GM12864 (cell line): ENCODE data around the gene ULK4.
"Not testable (repeated sequence)": the region's sequence is repeated elsewhere in the genome, so short reads cannot be mapped to it uniquely, and the experiment has no call there.

Experiments
- DNase-seq: peaks from one replicate; pipeline ENCODE4 v3.0.0-alpha.2; 2011; ENCODE audit warnings: low read depth
- H3K4me3 ChIP-seq: 2 replicates; pipeline ENCODE4 v1.5.1; 2011; ENCODE audit warnings: mild to moderate bottlenecking, low read depth, low read length, control low read depth
- TF ChIP-seq, protein P1 (sequence below): IDR thresholded peaks from 2 replicates; pipeline ENCODE4 v1.5.1; 2011; ENCODE audit warnings: low read depth, mild to moderate bottlenecking, moderate library complexity, low read length, control low read depth, inconsistent platforms; ENCODE audit errors: missing control alignments

Gene ULK4

DNA sequence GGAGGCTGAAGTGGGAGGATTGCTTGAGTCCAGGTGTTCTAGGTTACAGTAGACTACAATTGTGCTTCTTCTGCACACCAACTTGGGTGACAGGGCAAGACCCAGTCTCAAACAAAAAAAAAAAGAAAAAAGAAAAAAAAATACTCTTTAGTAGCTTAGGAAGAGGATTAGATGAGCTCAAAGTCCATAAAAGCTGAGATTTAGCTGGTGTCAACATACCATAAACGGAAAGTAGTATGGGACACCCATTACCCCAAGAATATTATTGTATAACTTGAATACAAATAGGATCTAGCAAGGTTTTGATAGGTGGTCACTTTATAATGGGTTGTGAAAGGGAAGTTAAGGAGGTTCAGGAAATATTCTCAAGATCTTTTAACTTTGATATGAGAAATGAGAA is 38.0 kb upstream of the ULK4 start:
- no peak for DNase-seq
- no peak overlapping the region for H3K4me3 ChIP-seq
- TF ChIP-seq, protein P1, sequence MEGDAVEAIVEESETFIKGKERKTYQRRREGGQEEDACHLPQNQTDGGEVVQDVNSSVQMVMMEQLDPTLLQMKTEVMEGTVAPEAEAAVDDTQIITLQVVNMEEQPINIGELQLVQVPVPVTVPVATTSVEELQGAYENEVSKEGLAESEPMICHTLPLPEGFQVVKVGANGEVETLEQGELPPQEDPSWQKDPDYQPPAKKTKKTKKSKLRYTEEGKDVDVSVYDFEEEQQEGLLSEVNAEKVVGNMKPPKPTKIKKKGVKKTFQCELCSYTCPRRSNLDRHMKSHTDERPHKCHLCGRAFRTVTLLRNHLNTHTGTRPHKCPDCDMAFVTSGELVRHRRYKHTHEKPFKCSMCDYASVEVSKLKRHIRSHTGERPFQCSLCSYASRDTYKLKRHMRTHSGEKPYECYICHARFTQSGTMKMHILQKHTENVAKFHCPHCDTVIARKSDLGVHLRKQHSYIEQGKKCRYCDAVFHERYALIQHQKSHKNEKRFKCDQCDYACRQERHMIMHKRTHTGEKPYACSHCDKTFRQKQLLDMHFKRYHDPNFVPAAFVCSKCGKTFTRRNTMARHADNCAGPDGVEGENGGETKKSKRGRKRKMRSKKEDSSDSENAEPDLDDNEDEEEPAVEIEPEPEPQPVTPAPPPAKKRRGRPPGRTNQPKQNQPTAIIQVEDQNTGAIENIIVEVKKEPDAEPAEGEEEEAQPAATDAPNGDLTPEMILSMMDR, result no peak

DNA sequence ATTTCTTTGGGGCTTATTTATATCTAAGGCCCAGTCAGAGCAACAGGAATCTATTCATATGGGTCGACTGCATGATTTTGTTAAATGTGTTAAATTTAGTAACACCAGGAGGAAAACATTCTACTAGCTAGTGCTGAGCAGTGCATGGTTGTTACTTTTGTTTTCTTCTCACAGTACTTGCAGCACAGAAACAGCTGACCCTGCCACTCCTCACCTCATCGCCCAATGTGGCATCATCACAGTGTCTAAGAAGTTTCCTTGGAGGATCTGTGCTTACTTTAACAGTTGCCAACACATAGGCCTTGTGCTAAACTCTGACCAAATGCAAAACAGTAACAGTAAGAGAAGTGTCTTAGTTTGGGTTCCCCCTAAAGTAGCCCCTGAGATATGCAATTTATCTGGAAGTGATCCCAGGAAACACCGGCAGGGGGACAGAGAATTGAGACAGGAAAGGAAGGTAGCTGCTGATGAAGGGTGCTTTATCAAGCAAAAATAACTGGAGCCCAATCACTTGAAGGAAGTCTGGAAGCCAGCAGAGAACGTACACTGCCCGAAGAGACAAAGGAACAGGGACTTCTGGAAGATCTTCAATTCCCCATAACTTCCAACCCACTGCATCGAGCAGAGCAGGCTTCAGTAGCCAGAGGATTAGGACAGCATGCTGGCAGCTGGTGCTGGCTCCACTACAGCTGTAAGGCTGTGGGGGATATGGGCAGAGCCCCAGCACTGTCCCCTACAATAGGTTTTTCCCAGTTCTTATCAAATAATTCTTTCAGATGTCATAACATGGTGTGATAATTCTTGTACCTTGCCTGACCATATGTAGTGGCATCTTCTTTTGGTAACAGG is 36.0 kb upstream of the ULK4 start:
- DNase-seq, result no peak
- TF ChIP-seq, protein P1, result peak; percentile 36
- H3K4me3 ChIP-seq, result no peak overlapping the region

DNA sequence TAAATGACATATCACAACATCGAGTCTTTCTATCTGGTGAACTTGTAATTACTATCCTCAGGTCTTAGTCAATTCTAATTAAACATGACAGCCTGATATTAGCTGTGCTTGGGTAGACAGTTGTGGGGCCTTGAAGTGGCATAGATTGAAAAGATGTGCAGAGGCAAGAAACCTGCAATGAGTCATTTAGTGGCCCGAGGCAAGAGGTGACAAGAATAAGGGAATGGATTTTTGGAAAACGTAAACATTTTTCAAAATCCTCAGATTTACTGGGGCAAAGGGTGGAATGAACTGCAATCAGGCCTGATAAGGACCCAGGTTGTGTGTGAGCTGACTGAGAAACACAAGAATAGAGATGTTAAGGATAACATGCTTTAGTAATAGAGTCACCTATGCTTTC is 29.5 kb upstream of the ULK4 start:
- TF ChIP-seq, protein P1, result no peak
- H3K4me3 ChIP-seq, result no peak overlapping the region
- DNase-seq, result no peak

DNA sequence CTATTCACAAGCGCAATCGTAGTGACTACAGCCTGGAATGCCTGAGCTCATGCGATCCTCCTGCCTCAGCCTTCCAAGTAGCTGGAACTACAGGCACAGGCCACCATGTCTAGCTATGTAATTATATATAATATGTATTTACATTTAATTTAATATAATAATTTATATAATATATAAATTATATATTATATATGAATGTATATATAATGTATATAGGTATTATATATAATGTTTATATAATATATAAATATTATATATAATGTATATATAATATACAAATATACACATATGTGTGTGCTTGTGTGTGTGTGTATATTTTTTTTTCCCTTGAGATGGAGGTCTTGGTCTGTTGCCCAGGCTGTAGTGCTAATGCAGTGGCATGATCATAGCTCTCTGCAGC is 27.6 kb upstream of the ULK4 start:
- no peak overlapping the region for H3K4me3 ChIP-seq
- DNase-seq, result no peak
- TF ChIP-seq, protein P1, result no peak

DNA sequence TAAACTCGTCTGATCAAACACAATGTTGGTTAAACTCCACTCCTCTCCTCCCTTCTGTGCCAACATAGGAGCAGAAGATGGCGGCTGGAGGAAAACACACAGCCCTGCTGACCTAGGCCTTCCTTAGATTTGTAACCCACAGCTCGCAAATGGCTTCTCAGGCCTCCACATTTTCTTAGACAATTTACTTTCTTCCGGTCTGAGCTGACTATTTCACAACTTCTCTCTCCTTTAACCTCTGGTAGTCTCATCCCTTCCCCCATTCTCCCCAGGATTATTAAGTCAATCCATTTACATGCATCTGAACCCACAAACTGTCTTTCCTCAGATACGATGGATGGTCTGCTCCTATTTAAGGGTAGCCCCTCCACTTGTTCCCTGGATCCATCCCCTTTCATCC is 25.7 kb upstream of the ULK4 start:
- H3K4me3 ChIP-seq, result no peak overlapping the region
- DNase-seq, result no peak
- TF ChIP-seq, protein P1, result no peak

DNA sequence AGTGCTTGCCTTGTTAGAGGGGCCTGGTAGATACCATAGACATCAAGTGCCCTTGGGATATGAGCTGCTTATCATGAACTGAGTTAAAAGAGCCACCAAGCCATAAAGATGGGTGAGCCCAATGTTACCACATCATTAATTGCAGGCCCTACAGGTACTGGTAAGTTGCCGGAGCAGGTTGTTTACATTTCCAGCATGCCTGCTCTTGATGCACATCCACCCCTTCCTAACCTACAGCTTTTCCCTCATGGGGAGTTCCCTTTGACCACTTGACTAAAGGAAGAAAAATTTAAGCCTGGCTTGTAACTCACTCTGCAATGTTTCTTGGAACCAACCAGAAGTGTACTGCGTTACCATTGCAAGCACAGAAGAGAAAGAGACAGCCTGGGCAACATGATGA is 24.7 kb upstream of the ULK4 start:
- no peak overlapping the region for H3K4me3 ChIP-seq
- TF ChIP-seq, protein P1, result no peak
- DNase-seq, result no peak

DNA sequence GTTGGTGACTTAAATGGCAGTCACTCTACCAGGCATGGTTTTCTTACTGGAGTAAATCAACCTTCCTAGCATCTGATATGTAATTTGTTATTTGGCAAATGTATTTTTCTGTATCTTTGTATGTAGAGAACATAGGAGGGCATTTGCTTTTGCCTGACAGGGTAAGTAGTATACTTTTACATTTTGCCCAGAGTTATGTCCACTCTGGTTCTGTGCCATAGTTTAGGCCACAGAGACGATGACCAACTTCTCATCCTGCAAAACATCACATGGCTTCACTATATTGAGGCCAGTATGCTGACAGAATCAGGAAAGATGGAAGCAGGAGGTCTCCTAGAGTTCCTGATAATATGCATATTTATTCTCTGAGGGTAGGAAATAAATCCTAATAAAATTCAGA is 23.1 kb upstream of the ULK4 start:
- TF ChIP-seq, protein P1, result no peak

DNA sequence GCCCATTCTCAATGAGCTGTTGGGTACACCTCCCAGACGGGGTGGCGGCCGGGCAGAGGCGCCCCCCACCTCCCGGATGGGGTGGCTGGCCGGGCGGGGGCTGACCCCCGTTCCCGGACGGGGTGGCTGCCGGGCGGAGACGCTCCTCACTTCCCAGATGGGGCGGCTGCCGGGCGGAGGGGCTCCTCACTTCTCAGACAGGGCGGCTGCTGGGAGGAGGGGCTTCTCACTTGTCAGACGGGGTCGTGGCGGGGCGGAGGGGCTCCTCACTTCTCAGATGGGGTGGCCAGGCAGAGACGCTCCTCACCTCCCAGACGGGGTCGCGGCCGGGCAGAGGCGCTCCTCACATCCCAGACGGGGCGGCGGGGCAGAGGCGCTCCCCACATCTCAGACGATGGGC is 21.2 kb upstream of the ULK4 start:
- H3K4me3 ChIP-seq, DNase-seq: not testable (repeated sequence)

More for the DNA sequence above, 23.1 kb upstream of the ULK4 start:
- no peak for DNase-seq
- no peak overlapping the region for H3K4me3 ChIP-seq

DNA sequence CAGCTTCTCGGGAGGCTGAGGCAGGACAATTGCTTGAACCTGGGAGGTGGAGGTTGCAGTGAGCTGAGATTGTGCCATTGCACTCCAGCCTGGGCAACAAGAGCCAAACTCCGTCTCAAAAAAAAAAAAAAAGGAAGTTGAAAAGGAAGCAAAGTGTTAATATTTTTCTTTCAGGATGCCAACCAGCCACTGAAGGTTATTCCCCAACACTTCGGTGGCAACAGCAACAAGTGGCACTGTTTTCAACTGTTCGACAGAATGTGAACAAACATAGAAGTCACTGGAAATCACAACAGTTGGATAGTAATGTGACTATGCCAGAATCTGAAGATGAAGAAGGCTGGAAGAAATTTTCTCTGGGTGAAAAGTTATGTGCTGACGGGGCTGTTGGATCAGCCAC is 15.5 kb upstream of the ULK4 start:
- DNase-seq, H3K4me3 ChIP-seq: not testable (repeated sequence)
